Testis (tissue), 2 donors: Measurements from ENCODE around the gene PRR36.

Experiments used
- CTCF ChIP-seq, 3 experiments: fragments of 450-650 bp in 2 of 3; fragments of 200-600 bp in 1 of 3; sonication (generic) in 1 of 3; IDR thresholded peaks; one replicate each; pipeline ENCODE4 v1.5.1; 2016 to 2019; ENCODE audit warnings: antibody characterized with exemption in 3 of 3, mild to moderate bottlenecking in 2 of 3, moderate library complexity in 1 of 3
- POLR2A ChIP-seq: fragments of 450-650 bp; IDR thresholded peaks from one replicate; pipeline ENCODE4 v1.6.1; 2017; ENCODE audit warnings: antibody characterized with exemption, mild to moderate bottlenecking, moderate library complexity

- TF ChIP-seq CTCF (IDR thresholded peaks at IDR 0.05): no peak
- TF ChIP-seq POLR2A: no peak
Measured at GRCh38 chr19:7883796-7884570, 9.8 kb upstream of the PRR36 start.
